H9 (cell line): Measurements from ENCODE around the gene ANXA2. TPM values are rescaled to one million over a fixed set of nuclear protein-coding genes. Genes with fewer than 3 reads are reported as not detected.

Experiments used
- DNase-seq: peaks from one replicate; pipeline ENCODE4 v3.0.0-alpha.2; 2017
- H2AFZ ChIP-seq: one replicate; pipeline ENCODE4 v1.6.1; 2013; ENCODE audit warnings: mild to moderate bottlenecking, low read length, control low read depth, moderate library complexity
- H2AK5ac ChIP-seq: 2 replicates; pipeline ENCODE4 v1.6.1; 2013; ENCODE audit warnings: low read length, control low read depth, mixed read lengths; ENCODE audit not compliant: insufficient read length
- H2BK120ac ChIP-seq: one replicate; pipeline ENCODE4 v1.6.1; 2013; ENCODE audit warnings: low read depth, mild to moderate bottlenecking, low read length, control low read depth, inconsistent platforms; ENCODE audit not compliant: poor library complexity, severe bottlenecking
- H2BK12ac ChIP-seq: 2 replicates; pipeline ENCODE4 v1.6.1; 2013; ENCODE audit warnings: low read length, control low read depth, mixed read lengths, low read depth; ENCODE audit not compliant: insufficient read length
- H2BK15ac ChIP-seq: 2 replicates; pipeline ENCODE4 v1.6.1; 2013; ENCODE audit warnings: low read depth, low read length, control low read depth
- H2BK20ac ChIP-seq: one replicate; pipeline ENCODE4 v1.6.1; 2013; ENCODE audit warnings: low read depth, mild to moderate bottlenecking, low read length, control low read depth, inconsistent platforms; ENCODE audit not compliant: poor library complexity, severe bottlenecking
- H2BK5ac ChIP-seq: 2 replicates; pipeline ENCODE4 v1.6.1; 2013; ENCODE audit warnings: low read length, control low read depth, mixed read lengths; ENCODE audit not compliant: insufficient read length
- H3K14ac ChIP-seq: 2 replicates; pipeline ENCODE4 v1.6.1; 2013; ENCODE audit warnings: low read length, control low read depth; ENCODE audit not compliant: insufficient read depth
- H3K18ac ChIP-seq: 2 replicates; pipeline ENCODE4 v1.6.1; 2013; ENCODE audit warnings: low read depth, mild to moderate bottlenecking, mixed read lengths, low read length, control low read depth; ENCODE audit not compliant: insufficient read length
- H3K23ac ChIP-seq: 2 replicates; pipeline ENCODE4 v1.6.1; 2013; ENCODE audit warnings: low read length, control low read depth, mixed read lengths, low read depth; ENCODE audit not compliant: insufficient read length
- H3K23me2 ChIP-seq: 2 replicates; pipeline ENCODE4 v1.6.1; 2013; ENCODE audit warnings: low read depth, mild to moderate bottlenecking, mixed read lengths, low read length, control low read depth; ENCODE audit not compliant: insufficient read length, poor library complexity, severe bottlenecking
- H3K27ac ChIP-seq: 2 replicates; pipeline ENCODE4 v1.5.1; 2013; ENCODE audit warnings: low read length, control low read depth, mixed read lengths, low read depth; ENCODE audit not compliant: insufficient read length
- H3K27me3 ChIP-seq: 2 replicates; pipeline ENCODE4 v1.6.1; 2013; ENCODE audit warnings: low read length, control low read depth, inconsistent platforms; ENCODE audit not compliant: insufficient read depth
- H3K4ac ChIP-seq: 2 replicates; pipeline ENCODE4 v1.6.1; 2013; ENCODE audit warnings: low read depth, mild to moderate bottlenecking, control low read depth, inconsistent platforms, low read length, moderate library complexity
- H3K4me1 ChIP-seq: 2 replicates; pipeline ENCODE4 v1.6.1; 2013; ENCODE audit warnings: low read length, control low read depth, inconsistent platforms; ENCODE audit not compliant: insufficient read depth
- H3K4me2 ChIP-seq: 2 replicates; pipeline ENCODE4 v1.6.1; 2013; ENCODE audit warnings: low read length, control low read depth, mixed read lengths; ENCODE audit not compliant: insufficient read length, insufficient read depth
- H3K56ac ChIP-seq: 2 replicates; pipeline ENCODE4 v1.6.1; 2013; ENCODE audit warnings: low read depth, mild to moderate bottlenecking, mixed read lengths, low read length, control low read depth; ENCODE audit not compliant: insufficient read length
- H3K79me1 ChIP-seq: 2 replicates; pipeline ENCODE4 v1.6.1; 2013; ENCODE audit warnings: low read depth, mild to moderate bottlenecking, moderate library complexity, low read length, control low read depth, inconsistent platforms; ENCODE audit not compliant: insufficient read depth, poor library complexity, severe bottlenecking
- H3K79me2 ChIP-seq: 2 replicates; pipeline ENCODE4 v1.6.1; 2013; ENCODE audit warnings: low read length, control low read depth, inconsistent platforms; ENCODE audit not compliant: insufficient read depth
- H3K9ac ChIP-seq: 2 replicates; pipeline ENCODE4 v1.6.1; 2013; ENCODE audit warnings: low read length, control low read depth, mixed read lengths; ENCODE audit not compliant: insufficient read length; ENCODE audit errors: extremely low read depth
- H3K9me3 ChIP-seq: one replicate; pipeline ENCODE4 v1.6.1; 2013; ENCODE audit warnings: low read depth, low read length, inconsistent platforms; ENCODE audit not compliant: control insufficient read depth
- H3T11ph ChIP-seq: one replicate; pipeline ENCODE4 v1.6.1; 2013; ENCODE audit warnings: mild to moderate bottlenecking, low read length, control low read depth, inconsistent platforms
- H4K20me1 ChIP-seq: one replicate; pipeline ENCODE4 v1.6.1; 2013; ENCODE audit not compliant: control insufficient read depth, insufficient read length, insufficient read depth
- H4K5ac ChIP-seq: 2 replicates; pipeline ENCODE4 v1.6.1; 2013; ENCODE audit warnings: low read depth, mild to moderate bottlenecking, mixed read lengths, low read length, control low read depth; ENCODE audit not compliant: insufficient read length
- H4K8ac ChIP-seq: replicated peaks from 2 replicates; pipeline ENCODE4 v1.6.1; 2013; ENCODE audit warnings: low read length, control low read depth, mixed read lengths, low read depth; ENCODE audit not compliant: insufficient read length
- H4K91ac ChIP-seq: 2 replicates; pipeline ENCODE4 v1.6.1; 2013; ENCODE audit warnings: low read depth, mild to moderate bottlenecking, moderate library complexity, mixed read lengths, low read length, control low read depth; ENCODE audit not compliant: insufficient read length
- H3K27ac Mint-ChIP-seq, 3 experiments: 2 replicates in 2 of 3; 3 replicates in 1 of 3; pipeline ENCODE4 v1.8.0; 2020 to 2021; ENCODE audit warnings: mixed read lengths in 3 of 3, mild to moderate bottlenecking in 1 of 3, moderate library complexity in 1 of 3
- H3K27me3 Mint-ChIP-seq: 2 replicates; pipeline ENCODE4 v1.8.0; 2021; ENCODE audit warnings: low read depth, mild to moderate bottlenecking, moderate library complexity, mixed read lengths
- H3K36me3 Mint-ChIP-seq, 3 experiments: 2 replicates in 2 of 3; 3 replicates in 1 of 3; pipeline ENCODE4 v1.8.0; 2020 to 2021; ENCODE audit warnings: low read depth in 3 of 3, mixed read lengths in 3 of 3; ENCODE audit not compliant: insufficient read depth in 1 of 3
- H3K4me1 Mint-ChIP-seq, 2 experiments: 2 replicates each; pipeline ENCODE4 v1.8.0; 2020; ENCODE audit warnings: mixed read lengths in 2 of 2
- H3K4me3 Mint-ChIP-seq, 2 experiments: 2 replicates in 1 of 2; 3 replicates in 1 of 2; pipeline ENCODE4 v1.8.0; 2020 to 2021; ENCODE audit warnings: mild to moderate bottlenecking in 2 of 2, mixed read lengths in 2 of 2, moderate library complexity in 1 of 2
- H3K9me3 Mint-ChIP-seq, 2 experiments: 2 replicates in 1 of 2; 3 replicates in 1 of 2; pipeline ENCODE4 v1.8.0; 2020; ENCODE audit warnings: mild to moderate bottlenecking in 2 of 2, mixed read lengths in 2 of 2, moderate library complexity in 1 of 2
- WGBS: extraction: QIAGEN DNeasy Blood & Tissue Kit; methylation state at CpG from one replicate; pipeline ENCODE4 v1.1.7; 2013; ENCODE audit warnings: missing lambda C conversion rate, low lambda C conversion rate, mixed read lengths; ENCODE audit not compliant: insufficient read length; ENCODE audit errors: extremely low coverage; 5-methylcytosine and 5-hydroxymethylcytosine counted together
- total RNA-seq: library from RNA; stranded (reverse); gene quantifications from 2 replicates; pipeline ENCODE4 v1.2.1, GENCODE V29; 2021
- TF ChIP-seq, protein P1 (sequence below): fragments of 200-600 bp; sonication (generic); conservative IDR thresholded peaks from 3 replicates; pipeline ENCODE4 v1.8.0; 2021; ENCODE audit warnings: antibody characterized with exemption, mild to moderate bottlenecking

ANXA2 gene
- total RNA-seq, 1 experiment from 2014 or later = 126 TPM

DNA sequence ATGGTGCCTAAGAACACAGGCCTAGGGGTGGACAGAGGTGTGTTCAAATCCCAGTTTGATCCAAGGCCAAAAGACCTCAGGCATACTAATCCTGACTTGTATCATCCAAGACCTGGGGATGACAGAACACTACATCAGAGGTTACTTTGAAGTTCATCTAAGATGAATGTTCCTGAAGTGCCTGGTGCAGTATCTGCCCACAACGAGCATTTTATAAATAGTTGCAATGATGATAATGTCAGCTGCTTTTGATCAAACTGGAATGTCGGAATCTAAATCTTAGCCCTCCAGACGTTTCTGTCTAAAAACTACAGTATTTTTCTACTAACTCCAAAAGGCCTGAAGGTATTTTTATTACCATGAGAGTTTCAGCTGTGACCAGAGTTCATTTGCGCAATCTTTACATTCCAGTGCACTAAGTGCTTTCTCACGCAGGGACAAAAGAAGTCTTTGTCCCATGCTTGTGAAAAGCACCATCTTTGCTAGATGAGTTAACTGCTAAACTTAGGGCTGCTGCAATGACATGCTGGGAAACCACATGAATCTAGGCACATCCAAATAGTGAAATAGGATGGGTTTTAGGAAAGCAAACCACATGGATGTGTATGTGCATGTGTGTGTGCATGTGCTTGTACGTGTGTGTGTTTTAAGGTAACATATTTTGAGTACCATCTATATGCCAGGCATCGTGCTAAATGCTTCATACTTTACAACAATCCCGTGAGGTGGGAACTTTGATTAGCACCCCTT, 18.1 kb downstream of the ANXA2 start:
- no peak for DNase-seq

More for the DNA sequence above, 18.1 kb downstream of the ANXA2 start:
- Histone ChIP-seq H3K4me2 (no peak overlapping the region), H4K91ac (no peak overlapping the region), H2BK20ac (no peak overlapping the region), H4K8ac (no peak overlapping the region), H2BK5ac (no peak overlapping the region), H3K27ac (no peak overlapping the region), H3K9ac (no peak overlapping the region), H3K4me1 (no peaks in the 10 kb centered on the region), H2BK120ac (no peak overlapping the region), H3K18ac (no peak overlapping the region), H3K79me1 (no peaks in the 10 kb centered on the region), H2AFZ (no peak overlapping the region), H3K56ac (no peak overlapping the region), H3K9me3 (no peaks in the 10 kb centered on the region), H4K20me1 (no peaks in the 10 kb centered on the region), H3K27me3 (no peaks in the 10 kb centered on the region), H3K4ac (no peak overlapping the region), H3K14ac (no peak overlapping the region), H2AK5ac (no peak overlapping the region), H2BK12ac (no peak overlapping the region), H3T11ph (no peak overlapping the region), H3K23ac (no peak overlapping the region), H3K23me2 (no peaks in the 10 kb centered on the region), H3K79me2 (no peaks in the 10 kb centered on the region), H4K5ac (no peak overlapping the region), H2BK15ac (no peak overlapping the region)
- peaks cover 2% of the 10 kb centered on the region; the same call in 1 of the 2 replicates for H3K27me3 Mint-ChIP-seq
- no CpG with 5 or more reads among the region's 8 CpGs for WGBS
- TF ChIP-seq, protein P1, sequence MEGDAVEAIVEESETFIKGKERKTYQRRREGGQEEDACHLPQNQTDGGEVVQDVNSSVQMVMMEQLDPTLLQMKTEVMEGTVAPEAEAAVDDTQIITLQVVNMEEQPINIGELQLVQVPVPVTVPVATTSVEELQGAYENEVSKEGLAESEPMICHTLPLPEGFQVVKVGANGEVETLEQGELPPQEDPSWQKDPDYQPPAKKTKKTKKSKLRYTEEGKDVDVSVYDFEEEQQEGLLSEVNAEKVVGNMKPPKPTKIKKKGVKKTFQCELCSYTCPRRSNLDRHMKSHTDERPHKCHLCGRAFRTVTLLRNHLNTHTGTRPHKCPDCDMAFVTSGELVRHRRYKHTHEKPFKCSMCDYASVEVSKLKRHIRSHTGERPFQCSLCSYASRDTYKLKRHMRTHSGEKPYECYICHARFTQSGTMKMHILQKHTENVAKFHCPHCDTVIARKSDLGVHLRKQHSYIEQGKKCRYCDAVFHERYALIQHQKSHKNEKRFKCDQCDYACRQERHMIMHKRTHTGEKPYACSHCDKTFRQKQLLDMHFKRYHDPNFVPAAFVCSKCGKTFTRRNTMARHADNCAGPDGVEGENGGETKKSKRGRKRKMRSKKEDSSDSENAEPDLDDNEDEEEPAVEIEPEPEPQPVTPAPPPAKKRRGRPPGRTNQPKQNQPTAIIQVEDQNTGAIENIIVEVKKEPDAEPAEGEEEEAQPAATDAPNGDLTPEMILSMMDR = no peak
- no peaks in the 10 kb centered on the region for H3K9me3 Mint-ChIP-seq
- peaks cover 0 to 14% (median 5%) of the 10 kb centered on the region in 3 experiments; a peak in 3 of 7 replicates for H3K36me3 Mint-ChIP-seq
- no peak overlapping the region for H3K27ac Mint-ChIP-seq
- peaks cover 11 to 12% of the 10 kb centered on the region in 2 experiments for H3K4me1 Mint-ChIP-seq
- H3K4me3 Mint-ChIP-seq = no peak overlapping the region
